A549 (cell line): Measurements from ENCODE around the gene LANCL1. TPM values are rescaled to one million over a fixed set of nuclear protein-coding genes. Genes with fewer than 3 reads are reported as not detected.

Source experiments
- ATAC-seq, 2 experiments: fragments of 200-7000 bp in 1 of 2; fragments of >200 bp in 1 of 2; cut with Nextera tagmentation in 1 of 2; cut with Tn5 transposase in 1 of 2; 3 replicates each; pipeline versions ENCODE4 v1.8.0 to v1.9.1; 2018 to 2020; ENCODE audit warnings: mild to moderate bottlenecking in 1 of 2, moderate library complexity in 1 of 2
- CTCF ChIA-PET: fragments of 300-600 bp; sonication (Branson Sonifier 250); formaldehyde crosslinking; extraction: SDS; loops from one replicate; lab custom pipeline; 2021; ENCODE audit warnings: antibody characterized with exemption, inconsistent platforms; lab: Yijun Ruan, JAX
- POLR2A ChIA-PET: fragments of 350-600 bp; formaldehyde crosslinking; extraction: SDS; loops from one replicate; lab custom pipeline; 2021; ENCODE audit warnings: antibody characterized with exemption, inconsistent platforms; lab: Yijun Ruan, JAX
- DNase-seq, 2 experiments: peaks; one replicate each; pipeline versions ENCODE4 v3.0.0 to v3.0.0-alpha.2; 2011 to 2016; ENCODE audit warnings: low read depth in 1 of 2, low spot score in 1 of 2
- FAIRE-seq: peaks from 2 replicates; lab custom pipeline; 2011; peaks lifted over from hg19 to GRCh38; lab: Jason Lieb, UNC
- H3K27ac ChIP-seq, 2 experiments: fragments of >200 bp; sonication (Bioruptor Twin); formaldehyde crosslinking; 3 replicates each; pipeline ENCODE4 v1.5.1; 2016 to 2017
- H3K4me1 ChIP-seq: fragments of >200 bp; sonication (Bioruptor Twin); formaldehyde crosslinking; 3 replicates; pipeline ENCODE4 v1.6.1; 2016
- H3K4me2 ChIP-seq: fragments of >200 bp; sonication (Bioruptor Twin); formaldehyde crosslinking; 3 replicates; pipeline ENCODE4 v1.6.1; 2016
- H3K4me3 ChIP-seq: fragments of >200 bp; sonication (Bioruptor Twin); formaldehyde crosslinking; 3 replicates; pipeline ENCODE4 v1.5.1; 2016
- H3K9me3 ChIP-seq: fragments of >200 bp; sonication (Bioruptor Twin); formaldehyde crosslinking; 3 replicates; pipeline ENCODE4 v1.6.1; 2016
- CHD2 ChIP-seq: fragments of 150-350 bp; IDR thresholded peaks from 2 replicates; pipeline ENCODE4 v1.6.1; 2014; ENCODE audit warnings: low read length; ENCODE audit not compliant: partially characterized antibody
- EHF ChIP-seq: fragments of 250-450 bp; sonication (Bioruptor Pico); IDR thresholded peaks from 2 replicates; pipeline ENCODE4 v1.5.0; 2020; ENCODE audit warnings: mild to moderate bottlenecking
- EHMT2 ChIP-seq: fragments of 200-600 bp; sonication (generic); IDR thresholded peaks from 2 replicates; pipeline ENCODE4 v1.6.1; 2016; ENCODE audit warnings: antibody characterized with exemption, low read depth, mild to moderate bottlenecking, moderate library complexity
- EP300 ChIP-seq, 2 experiments: fragments of >200 bp; sonication (Bioruptor Twin); formaldehyde crosslinking; IDR thresholded peaks; 2 replicates in 1 of 2; 3 replicates in 1 of 2; pipeline ENCODE4 v1.6.1; 2016 to 2017
- ESRRA ChIP-seq: fragments of 150-350 bp; IDR thresholded peaks from 2 replicates; pipeline ENCODE4 v1.6.1; 2014; ENCODE audit warnings: mild to moderate bottlenecking, low read length, borderline replicate concordance
- FOSL2 ChIP-seq, 2 experiments: fragments of 450-650 bp in 1 of 2; fragments of >200 bp in 1 of 2; sonication (Bioruptor Twin) in 1 of 2; formaldehyde crosslinking; IDR thresholded peaks; 2 replicates each; pipeline versions ENCODE4 v1.5.0 to v1.6.1; 2016 to 2020; ENCODE audit warnings: mild to moderate bottlenecking in 1 of 2, moderate library complexity in 1 of 2
- FOXS1 ChIP-seq: fragments of 250-450 bp; sonication (Bioruptor Pico); IDR thresholded peaks from 2 replicates; pipeline ENCODE4 v1.5.0; 2020; ENCODE audit warnings: mild to moderate bottlenecking, moderate library complexity
- GATA3 ChIP-seq: IDR thresholded peaks from 2 replicates; pipeline ENCODE4 v1.6.1; 2012; ENCODE audit warnings: borderline replicate concordance
- HOXA7 ChIP-seq: fragments of 250-450 bp; sonication (Bioruptor Pico); IDR thresholded peaks from 2 replicates; pipeline ENCODE4 v1.5.0; 2020; ENCODE audit warnings: mild to moderate bottlenecking, moderate library complexity
- JUNB ChIP-seq: fragments of >200 bp; sonication (Bioruptor Twin); formaldehyde crosslinking; IDR thresholded peaks from 2 replicates; pipeline ENCODE4 v1.6.1; 2016
- KDM5A ChIP-seq: fragments of 200-600 bp; sonication (generic); IDR thresholded peaks from 2 replicates; pipeline ENCODE4 v1.6.1; 2016; ENCODE audit warnings: antibody characterized with exemption, mild to moderate bottlenecking
- NFE2L2 ChIP-seq: fragments of 150-350 bp; conservative IDR thresholded peaks from 2 replicates; pipeline ENCODE4 v1.6.1; 2014; ENCODE audit warnings: low read length
- POLR2AphosphoS2 ChIP-seq: conservative IDR thresholded peaks from 2 replicates; pipeline ENCODE4 v1.6.1; 2012; ENCODE audit warnings: low read length, improper control_type of control experiment, inconsistent platforms
- RAD21 ChIP-seq, 2 experiments: fragments of >200 bp in 1 of 2; sonication (Bioruptor Twin) in 1 of 2; formaldehyde crosslinking in 1 of 2; IDR thresholded peaks in 1 of 2; conservative IDR thresholded peaks in 1 of 2; 2 replicates in 1 of 2; 3 replicates in 1 of 2; pipeline ENCODE4 v1.6.1; 2012 to 2018; ENCODE audit warnings: inconsistent platforms in 1 of 2
- RARB ChIP-seq: fragments of 250-450 bp; sonication (Bioruptor Pico); IDR thresholded peaks from 2 replicates; pipeline ENCODE4 v1.8.0; 2021; ENCODE audit warnings: mild to moderate bottlenecking, moderate library complexity
- RCOR1 ChIP-seq: fragments of 150-350 bp; IDR thresholded peaks from 2 replicates; pipeline ENCODE4 v1.6.1; 2014; ENCODE audit warnings: antibody characterized with exemption, low read length, low read depth
- ZNF302 ChIP-seq: fragments of 250-450 bp; sonication (Bioruptor Pico); IDR thresholded peaks from 2 replicates; pipeline ENCODE4 v1.9.0; 2021; ENCODE audit warnings: inconsistent platforms, mild to moderate bottlenecking, moderate library complexity
- ZSCAN20 ChIP-seq: fragments of 250-450 bp; sonication (Bioruptor Pico); IDR thresholded peaks from 2 replicates; pipeline ENCODE4 v1.8.0; 2022; ENCODE audit warnings: mild to moderate bottlenecking, moderate library complexity
- WGBS: methylation state at CpG from one replicate; pipeline ENCODE4 v1.1.6; 2017; ENCODE audit errors: missing lambda C conversion rate; 5-methylcytosine and 5-hydroxymethylcytosine counted together
- polyA plus RNA-seq, 4 experiments: library from polyadenylated mRNA; depleted of rRNA in 3 of 4; stranded (reverse); fragments of >200 nt; fragmentation: RNase III in 1 of 4; extraction: RNeasy Plus Mini Kit Qiagen cat#74134 plus additional on column Dnase treatment in 1 of 4; gene quantifications; 2 replicates in 3 of 4; 3 replicates in 1 of 4; pipeline ENCODE4 v1.2.3, GENCODE V29; 2011 to 2017
- TF ChIP-seq, protein P1 (sequence below): fragments of >200 bp; sonication (Bioruptor Twin); formaldehyde crosslinking; IDR thresholded peaks from 3 replicates; pipeline ENCODE4 v1.5.1; 2016
- TF ChIP-seq, protein P2 (sequence below): fragments of 250-450 bp; sonication (Bioruptor Pico); IDR thresholded peaks from 2 replicates; pipeline ENCODE4 v1.5.0; 2020; ENCODE audit warnings: low read depth, mild to moderate bottlenecking, moderate library complexity
- TF ChIP-seq, protein P3 (sequence below): fragments of >200 bp; sonication (Bioruptor Twin); formaldehyde crosslinking; IDR thresholded peaks from 2 replicates; pipeline ENCODE4 v1.6.1; 2016
- TF ChIP-seq, protein P4 (sequence below): fragments of 250-450 bp; sonication (Bioruptor Pico); IDR thresholded peaks from 2 replicates; pipeline ENCODE4 v1.5.0; 2021; ENCODE audit warnings: mild to moderate bottlenecking, moderate library complexity, borderline replicate concordance
- TF ChIP-seq, protein P5 (sequence below): IDR thresholded peaks from 2 replicates; pipeline ENCODE4 v1.6.1; 2012
- TF ChIP-seq, protein P6 (sequence below): fragments of 200-600 bp; sonication (generic); IDR thresholded peaks from 2 replicates; pipeline ENCODE4 v1.6.1; 2016; ENCODE audit warnings: antibody characterized with exemption, mild to moderate bottlenecking, moderate library complexity
- TF ChIP-seq, protein P7 (sequence below): fragments of 150-350 bp; IDR thresholded peaks from 2 replicates; pipeline ENCODE4 v1.6.1; 2014; ENCODE audit warnings: low read depth, mild to moderate bottlenecking, low read length
- TF ChIP-seq, protein P8 (sequence below): fragments of >200 bp; sonication (Bioruptor Twin); formaldehyde crosslinking; IDR thresholded peaks from 3 replicates; pipeline ENCODE4 v1.6.1; 2016
- TF ChIP-seq, protein P9 (sequence below): IDR thresholded peaks from 2 replicates; pipeline ENCODE4 v1.6.1; 2012; ENCODE audit warnings: low read depth, borderline replicate concordance

Gene LANCL1
- polyA plus RNA-seq, 2 of the 4 experiments (the other 2 are of a cell fraction) = 30.1 to 83.7 TPM

DNA sequence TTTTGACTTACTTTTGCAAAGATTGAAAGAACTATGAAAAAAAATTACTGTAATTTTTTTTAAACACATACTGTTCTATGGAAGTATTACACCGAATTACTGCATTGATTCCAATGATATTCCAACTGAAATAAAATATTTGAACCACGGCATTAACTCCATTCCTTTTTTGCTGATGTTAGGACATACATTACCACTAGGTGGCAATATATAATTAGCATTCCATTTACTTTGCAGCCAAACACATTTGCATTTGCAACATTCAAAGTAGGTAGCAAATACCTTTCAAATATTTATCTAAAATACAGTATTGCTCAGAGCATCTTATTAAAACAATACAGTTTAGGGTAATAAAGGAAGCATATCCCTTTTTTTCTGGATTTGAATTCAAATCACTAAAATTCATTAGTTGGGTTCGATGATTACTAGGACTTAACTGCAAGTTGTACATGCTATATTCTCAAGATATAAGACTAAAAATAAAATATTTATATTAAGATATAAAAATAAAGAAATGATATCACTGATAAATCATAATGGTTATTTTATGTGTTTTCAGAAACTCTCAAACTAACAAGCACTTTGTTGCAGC is 31.3 kb downstream of the LANCL1 start:
- FAIRE-seq (no peak), ATAC-seq (no peak), DNase-seq (peak; percentile 6 to 8)
- ChIA-PET CTCF (no interaction called here), POLR2A (no interaction called here)
- H3K27ac ChIP-seq = no peak overlapping the region
- 35% methylated on average over 3 of the region's 3 CpGs for WGBS
- H3K4me3 ChIP-seq = no peak overlapping the region
- H3K9me3 ChIP-seq = peaks cover 11% of the 10 kb centered on the region; the same call in 2 of the 3 replicates
- no peak overlapping the region for H3K4me2 ChIP-seq
- no peaks in the 10 kb centered on the region for H3K4me1 ChIP-seq
- TF ChIP-seq JUNB (no peak), CHD2 (no peak), FOSL2 (IDR thresholded peaks at IDR 0.05) (no peak), FOSL2 (CRISPR knock-in tag; IDR thresholded peaks at IDR 0.05) (no peak), FOXS1 (CRISPR knock-in tag) (no peak), EHF (CRISPR knock-in tag) (no peak), ZSCAN20 (CRISPR knock-in tag) (no peak), EP300 (IDR thresholded peaks at IDR 0.05) (no peak), RARB (CRISPR knock-in tag) (no peak), ESRRA (no peak), KDM5A (no peak), RAD21 (conservative IDR thresholded peaks at IDR 0.05 in 1 of 2, IDR thresholded peaks at IDR 0.05 in 1 of 2) (peak; percentile 55 to 57; a peak in 4 of 5 replicates), ZNF302 (CRISPR knock-in tag) (no peak), HOXA7 (no peak), EHMT2 (no peak), GATA3 (no peak), POLR2AphosphoS2 (no peak), RCOR1 (no peak), NFE2L2 (no peak)
- TF ChIP-seq, protein P1, sequence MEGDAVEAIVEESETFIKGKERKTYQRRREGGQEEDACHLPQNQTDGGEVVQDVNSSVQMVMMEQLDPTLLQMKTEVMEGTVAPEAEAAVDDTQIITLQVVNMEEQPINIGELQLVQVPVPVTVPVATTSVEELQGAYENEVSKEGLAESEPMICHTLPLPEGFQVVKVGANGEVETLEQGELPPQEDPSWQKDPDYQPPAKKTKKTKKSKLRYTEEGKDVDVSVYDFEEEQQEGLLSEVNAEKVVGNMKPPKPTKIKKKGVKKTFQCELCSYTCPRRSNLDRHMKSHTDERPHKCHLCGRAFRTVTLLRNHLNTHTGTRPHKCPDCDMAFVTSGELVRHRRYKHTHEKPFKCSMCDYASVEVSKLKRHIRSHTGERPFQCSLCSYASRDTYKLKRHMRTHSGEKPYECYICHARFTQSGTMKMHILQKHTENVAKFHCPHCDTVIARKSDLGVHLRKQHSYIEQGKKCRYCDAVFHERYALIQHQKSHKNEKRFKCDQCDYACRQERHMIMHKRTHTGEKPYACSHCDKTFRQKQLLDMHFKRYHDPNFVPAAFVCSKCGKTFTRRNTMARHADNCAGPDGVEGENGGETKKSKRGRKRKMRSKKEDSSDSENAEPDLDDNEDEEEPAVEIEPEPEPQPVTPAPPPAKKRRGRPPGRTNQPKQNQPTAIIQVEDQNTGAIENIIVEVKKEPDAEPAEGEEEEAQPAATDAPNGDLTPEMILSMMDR = peak; percentile 69
- TF ChIP-seq, protein P2, sequence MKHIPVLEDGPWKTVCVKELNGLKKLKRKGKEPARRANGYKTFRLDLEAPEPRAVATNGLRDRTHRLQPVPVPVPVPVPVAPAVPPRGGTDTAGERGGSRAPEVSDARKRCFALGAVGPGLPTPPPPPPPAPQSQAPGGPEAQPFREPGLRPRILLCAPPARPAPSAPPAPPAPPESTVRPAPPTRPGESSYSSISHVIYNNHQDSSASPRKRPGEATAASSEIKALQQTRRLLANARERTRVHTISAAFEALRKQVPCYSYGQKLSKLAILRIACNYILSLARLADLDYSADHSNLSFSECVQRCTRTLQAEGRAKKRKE (CRISPR knock-in tag) = no peak
- TF ChIP-seq, protein P3, sequence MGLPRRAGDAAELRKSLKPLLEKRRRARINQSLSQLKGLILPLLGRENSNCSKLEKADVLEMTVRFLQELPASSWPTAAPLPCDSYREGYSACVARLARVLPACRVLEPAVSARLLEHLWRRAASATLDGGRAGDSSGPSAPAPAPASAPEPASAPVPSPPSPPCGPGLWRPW = no peak
- TF ChIP-seq, protein P4, sequence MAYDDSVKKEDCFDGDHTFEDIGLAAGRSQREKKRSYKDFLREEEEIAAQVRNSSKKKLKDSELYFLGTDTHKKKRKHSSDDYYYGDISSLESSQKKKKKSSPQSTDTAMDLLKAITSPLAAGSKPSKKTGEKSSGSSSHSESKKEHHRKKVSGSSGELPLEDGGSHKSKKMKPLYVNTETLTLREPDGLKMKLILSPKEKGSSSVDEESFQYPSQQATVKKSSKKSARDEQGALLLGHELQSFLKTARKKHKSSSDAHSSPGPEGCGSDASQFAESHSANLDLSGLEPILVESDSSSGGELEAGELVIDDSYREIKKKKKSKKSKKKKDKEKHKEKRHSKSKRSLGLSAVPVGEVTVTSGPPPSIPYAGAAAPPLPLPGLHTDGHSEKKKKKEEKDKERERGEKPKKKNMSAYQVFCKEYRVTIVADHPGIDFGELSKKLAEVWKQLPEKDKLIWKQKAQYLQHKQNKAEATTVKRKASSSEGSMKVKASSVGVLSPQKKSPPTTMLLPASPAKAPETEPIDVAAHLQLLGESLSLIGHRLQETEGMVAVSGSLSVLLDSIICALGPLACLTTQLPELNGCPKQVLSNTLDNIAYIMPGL (CRISPR knock-in tag) = no peak
- TF ChIP-seq, protein P5, sequence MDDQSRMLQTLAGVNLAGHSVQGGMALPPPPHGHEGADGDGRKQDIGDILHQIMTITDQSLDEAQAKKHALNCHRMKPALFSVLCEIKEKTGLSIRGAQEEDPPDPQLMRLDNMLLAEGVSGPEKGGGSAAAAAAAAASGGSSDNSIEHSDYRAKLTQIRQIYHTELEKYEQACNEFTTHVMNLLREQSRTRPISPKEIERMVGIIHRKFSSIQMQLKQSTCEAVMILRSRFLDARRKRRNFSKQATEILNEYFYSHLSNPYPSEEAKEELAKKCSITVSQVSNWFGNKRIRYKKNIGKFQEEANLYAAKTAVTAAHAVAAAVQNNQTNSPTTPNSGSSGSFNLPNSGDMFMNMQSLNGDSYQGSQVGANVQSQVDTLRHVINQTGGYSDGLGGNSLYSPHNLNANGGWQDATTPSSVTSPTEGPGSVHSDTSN = no peak
- TF ChIP-seq, protein P6, sequence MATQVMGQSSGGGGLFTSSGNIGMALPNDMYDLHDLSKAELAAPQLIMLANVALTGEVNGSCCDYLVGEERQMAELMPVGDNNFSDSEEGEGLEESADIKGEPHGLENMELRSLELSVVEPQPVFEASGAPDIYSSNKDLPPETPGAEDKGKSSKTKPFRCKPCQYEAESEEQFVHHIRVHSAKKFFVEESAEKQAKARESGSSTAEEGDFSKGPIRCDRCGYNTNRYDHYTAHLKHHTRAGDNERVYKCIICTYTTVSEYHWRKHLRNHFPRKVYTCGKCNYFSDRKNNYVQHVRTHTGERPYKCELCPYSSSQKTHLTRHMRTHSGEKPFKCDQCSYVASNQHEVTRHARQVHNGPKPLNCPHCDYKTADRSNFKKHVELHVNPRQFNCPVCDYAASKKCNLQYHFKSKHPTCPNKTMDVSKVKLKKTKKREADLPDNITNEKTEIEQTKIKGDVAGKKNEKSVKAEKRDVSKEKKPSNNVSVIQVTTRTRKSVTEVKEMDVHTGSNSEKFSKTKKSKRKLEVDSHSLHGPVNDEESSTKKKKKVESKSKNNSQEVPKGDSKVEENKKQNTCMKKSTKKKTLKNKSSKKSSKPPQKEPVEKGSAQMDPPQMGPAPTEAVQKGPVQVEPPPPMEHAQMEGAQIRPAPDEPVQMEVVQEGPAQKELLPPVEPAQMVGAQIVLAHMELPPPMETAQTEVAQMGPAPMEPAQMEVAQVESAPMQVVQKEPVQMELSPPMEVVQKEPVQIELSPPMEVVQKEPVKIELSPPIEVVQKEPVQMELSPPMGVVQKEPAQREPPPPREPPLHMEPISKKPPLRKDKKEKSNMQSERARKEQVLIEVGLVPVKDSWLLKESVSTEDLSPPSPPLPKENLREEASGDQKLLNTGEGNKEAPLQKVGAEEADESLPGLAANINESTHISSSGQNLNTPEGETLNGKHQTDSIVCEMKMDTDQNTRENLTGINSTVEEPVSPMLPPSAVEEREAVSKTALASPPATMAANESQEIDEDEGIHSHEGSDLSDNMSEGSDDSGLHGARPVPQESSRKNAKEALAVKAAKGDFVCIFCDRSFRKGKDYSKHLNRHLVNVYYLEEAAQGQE = no peak
- TF ChIP-seq, protein P7, sequence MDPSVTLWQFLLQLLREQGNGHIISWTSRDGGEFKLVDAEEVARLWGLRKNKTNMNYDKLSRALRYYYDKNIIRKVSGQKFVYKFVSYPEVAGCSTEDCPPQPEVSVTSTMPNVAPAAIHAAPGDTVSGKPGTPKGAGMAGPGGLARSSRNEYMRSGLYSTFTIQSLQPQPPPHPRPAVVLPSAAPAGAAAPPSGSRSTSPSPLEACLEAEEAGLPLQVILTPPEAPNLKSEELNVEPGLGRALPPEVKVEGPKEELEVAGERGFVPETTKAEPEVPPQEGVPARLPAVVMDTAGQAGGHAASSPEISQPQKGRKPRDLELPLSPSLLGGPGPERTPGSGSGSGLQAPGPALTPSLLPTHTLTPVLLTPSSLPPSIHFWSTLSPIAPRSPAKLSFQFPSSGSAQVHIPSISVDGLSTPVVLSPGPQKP = no peak
- TF ChIP-seq, protein P8, sequence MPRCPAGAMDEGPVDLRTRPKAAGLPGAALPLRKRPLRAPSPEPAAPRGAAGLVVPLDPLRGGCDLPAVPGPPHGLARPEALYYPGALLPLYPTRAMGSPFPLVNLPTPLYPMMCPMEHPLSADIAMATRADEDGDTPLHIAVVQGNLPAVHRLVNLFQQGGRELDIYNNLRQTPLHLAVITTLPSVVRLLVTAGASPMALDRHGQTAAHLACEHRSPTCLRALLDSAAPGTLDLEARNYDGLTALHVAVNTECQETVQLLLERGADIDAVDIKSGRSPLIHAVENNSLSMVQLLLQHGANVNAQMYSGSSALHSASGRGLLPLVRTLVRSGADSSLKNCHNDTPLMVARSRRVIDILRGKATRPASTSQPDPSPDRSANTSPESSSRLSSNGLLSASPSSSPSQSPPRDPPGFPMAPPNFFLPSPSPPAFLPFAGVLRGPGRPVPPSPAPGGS = no peak
- TF ChIP-seq, protein P9, sequence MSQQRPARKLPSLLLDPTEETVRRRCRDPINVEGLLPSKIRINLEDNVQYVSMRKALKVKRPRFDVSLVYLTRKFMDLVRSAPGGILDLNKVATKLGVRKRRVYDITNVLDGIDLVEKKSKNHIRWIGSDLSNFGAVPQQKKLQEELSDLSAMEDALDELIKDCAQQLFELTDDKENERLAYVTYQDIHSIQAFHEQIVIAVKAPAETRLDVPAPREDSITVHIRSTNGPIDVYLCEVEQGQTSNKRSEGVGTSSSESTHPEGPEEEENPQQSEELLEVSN = no peak
